ENCODE measurements around the gene RTF1.

Gene RTF1

GRCh38 chr15:41523097-41523496, 106.2 kb downstream of the RTF1 start:
- TF ChIP-seq CTCF (conservative IDR thresholded peaks at IDR 0.05), result no peak
- H3K27ac ChIP-seq, result no peak overlapping the region

GRCh38 chr15:41530363-41530956, 113.6 kb downstream of the RTF1 start:
- no peak for TF ChIP-seq CTCF (conservative IDR thresholded peaks at IDR 0.05)
- no peak overlapping the region for H3K27ac ChIP-seq

Data from VCaP (cell line).